Hypothalamus (tissue), 51 donors: ENCODE measurements around the gene FSTL4.

Experiments used
- DNase-seq, 51 donors: peaks; one replicate each; lab custom pipeline; 2025; lab: John Stamatoyannopoulos, UW

FSTL4 gene

DNA sequence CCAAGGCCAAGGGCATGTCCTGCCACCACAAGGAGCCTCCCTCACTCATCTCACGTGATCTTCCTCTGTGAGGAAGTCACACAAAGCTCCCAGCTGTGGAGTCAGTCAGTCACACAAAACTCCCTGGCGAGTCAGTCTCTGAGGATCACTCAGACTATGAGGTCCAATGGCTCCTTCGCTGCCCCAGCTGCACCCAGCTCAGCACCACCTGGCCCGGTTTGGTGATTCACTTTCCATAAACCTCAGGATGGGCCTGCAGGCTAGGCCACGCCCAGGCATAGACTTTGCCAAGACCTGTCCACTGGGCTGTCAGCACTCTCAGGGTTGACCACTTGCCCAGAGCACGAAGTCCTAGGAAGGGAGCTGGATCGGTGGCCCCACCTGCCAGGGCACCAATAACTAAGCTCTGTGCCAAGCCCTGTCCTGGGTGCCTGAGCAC, 326.7 kb downstream of the FSTL4 start:
- DNase-seq = no peak

DNA sequence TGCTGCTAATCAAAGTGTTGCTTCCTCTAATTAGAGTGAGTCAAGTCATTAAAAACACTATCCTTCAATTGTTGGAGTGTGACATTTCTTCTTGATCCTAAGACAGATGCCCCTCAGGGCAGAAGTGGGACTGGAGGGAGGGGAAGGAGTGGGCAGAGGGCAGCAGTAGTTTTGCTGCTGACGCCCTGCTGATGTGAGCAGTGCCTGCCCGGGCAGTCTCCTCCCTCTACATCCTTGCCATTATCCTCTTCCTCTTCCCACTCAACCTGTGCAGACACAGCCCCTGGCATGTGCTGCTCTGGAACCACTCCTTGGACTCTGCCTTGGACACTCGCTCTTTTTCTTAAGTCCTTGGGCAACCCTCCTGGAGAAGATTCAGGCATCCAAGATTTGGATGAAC, 328.0 kb downstream of the FSTL4 start:
- DNase-seq = no peak

DNA sequence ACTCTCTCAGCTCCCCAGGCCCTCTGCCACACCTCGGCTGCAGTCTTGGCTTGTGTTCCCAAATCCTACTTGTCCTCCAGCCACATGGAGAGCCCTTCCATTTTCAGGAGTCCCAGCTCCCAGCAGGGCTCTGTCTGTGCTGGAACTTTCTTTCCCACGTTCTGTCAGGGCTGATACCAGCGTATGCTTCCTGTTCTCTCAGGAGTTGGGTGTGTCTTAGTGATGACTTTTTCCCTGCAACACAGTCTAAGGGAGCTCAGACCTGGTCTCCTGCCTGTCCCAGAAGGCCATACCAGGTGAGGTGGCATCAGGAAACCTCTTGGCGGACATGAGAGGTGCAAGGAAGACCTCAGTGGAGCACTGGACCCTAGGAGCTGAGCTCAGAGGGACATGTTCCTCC, 334.0 kb downstream of the FSTL4 start:
- DNase-seq = no peak

DNA sequence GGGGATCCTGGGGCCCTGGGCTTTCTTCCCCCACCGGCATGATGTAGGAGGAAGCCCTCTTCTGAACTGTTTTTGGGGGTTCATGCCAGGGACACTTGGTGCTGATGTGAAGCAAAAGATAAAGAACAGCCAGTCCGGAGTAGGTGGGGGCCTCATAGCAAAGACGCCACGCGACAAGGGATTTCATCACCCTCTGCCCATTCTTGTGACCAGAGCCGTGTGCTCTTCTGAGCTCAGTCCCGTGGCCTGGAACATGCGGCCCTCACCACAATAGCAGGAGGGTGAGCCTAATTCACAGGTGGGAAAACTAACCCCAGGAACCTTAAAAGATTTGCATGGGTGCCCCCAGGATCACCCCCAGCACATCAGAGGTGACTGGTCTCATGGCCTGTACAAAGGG, 334.6 kb downstream of the FSTL4 start:
- no peak for DNase-seq

DNA sequence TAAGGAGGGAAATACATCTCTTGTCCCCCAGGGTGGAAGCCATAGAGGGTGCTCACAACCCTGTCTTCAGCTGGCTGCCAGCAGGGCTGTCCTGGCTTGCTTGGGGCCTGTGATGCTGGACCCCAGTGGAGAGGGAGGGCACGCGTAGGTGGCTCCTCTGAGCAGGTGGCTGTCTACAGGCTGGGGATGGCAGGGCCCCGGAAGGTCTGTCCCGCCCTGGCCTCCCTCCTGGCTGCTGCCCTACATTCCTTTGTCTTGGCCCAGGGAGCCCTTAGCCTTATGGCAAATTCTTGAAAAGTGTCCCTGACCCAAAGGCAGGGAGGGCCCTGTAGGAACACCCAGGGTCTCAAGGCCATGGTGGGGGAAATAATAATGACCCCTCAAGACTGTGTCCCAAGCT, 336.2 kb downstream of the FSTL4 start:
- no peak for DNase-seq

DNA sequence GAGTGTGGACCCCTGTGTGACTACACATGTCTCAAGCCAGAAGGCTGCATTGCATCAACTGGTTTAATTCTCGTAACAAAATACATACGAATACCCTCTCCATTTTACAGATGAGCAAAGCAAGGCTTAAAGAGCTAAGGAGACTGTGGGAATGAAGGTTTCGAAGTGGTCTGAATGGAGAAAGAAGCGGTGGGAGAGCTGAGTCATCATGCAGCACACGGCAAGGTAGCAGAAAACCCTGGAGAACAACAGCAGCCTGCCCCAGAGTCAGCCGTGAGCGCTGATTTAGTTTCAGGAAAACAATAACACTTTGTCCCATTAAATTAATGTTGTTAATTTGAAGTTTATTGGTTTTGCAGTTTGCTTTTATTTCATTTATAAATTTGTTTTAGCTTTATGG, 336.7 kb downstream of the FSTL4 start:
- no peak for DNase-seq

DNA sequence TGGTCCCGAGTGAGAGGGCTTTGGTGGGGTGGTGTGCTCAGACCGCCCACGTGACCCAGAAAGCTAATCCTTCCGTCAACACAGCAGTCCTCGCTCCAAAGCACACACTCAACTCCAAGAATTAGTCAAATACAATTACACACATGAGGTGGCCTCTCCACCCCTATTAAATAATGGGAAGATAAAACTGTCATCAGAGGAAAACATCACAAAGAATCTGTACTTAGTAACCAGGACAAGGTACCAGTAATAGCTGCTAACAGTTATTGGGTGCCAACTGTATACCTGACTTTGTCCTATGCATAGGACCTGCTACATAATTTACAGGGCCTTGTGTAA, 337.8 kb downstream of the FSTL4 start:
- DNase-seq = no peak

DNA sequence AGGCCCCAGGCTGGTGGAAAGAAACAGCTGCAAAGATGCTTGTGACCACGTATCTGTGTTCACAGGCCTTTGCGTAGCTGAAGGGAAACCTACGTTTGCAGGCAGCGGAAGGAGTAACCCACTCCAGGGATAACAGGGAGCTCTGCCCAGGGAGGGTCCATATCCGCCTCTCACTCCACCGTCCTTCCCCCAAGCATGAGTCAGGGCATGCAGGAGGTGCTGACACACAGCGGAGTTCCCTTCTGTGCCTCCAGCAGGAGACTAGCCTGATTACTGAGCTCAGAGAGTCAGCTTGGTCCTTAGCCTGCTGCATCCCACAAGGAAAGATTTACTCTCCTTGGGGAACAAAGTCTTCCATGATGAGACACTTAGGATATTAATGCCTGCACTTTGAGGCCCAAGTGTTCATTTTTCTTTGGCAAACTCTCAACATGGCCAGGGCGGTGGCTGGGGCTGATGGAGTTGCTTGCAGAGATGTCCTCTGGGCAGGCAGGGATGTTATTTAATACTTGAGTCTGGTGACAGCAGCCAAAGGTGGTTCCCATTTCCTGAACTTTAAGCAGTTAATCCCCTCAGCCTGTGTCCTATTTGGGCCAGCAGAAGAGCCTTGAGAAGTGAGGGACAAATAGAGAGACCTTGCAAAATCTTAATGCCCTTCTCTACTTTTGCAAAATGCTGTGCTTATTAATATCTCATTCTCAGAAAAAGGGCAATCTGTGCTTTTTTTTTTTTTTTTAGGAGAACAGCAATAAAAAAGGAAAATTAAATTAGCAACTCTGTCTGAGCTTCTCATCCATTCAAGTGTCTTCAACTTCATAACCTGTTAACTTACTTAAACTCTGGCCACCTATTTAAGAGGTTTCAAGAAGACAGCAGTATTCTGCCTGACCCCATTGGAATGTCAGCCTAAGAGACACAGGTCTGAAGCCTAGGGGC, 338.4 kb downstream of the FSTL4 start:
- peak in 1 of 51 donors; percentile 26 for DNase-seq

DNA sequence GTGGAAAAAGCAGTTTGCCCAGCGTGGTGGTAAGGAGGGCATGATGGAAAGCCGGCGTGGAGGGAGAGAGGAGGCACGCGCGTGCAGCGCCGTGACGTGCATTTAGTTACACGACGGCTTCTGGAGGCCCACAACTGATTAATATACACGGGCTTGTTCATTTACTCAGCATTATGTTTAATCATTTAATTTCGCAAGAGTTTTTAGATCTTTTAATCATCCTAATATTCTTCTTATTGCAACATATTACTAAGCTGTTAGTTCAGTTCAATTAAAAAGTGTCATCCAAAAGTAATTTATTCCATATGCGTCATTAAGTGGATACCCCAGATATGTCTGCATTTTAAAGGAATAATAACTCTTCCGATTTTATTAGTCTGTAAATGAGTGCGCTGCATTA, 340.0 kb downstream of the FSTL4 start:
- DNase-seq = no peak

DNA sequence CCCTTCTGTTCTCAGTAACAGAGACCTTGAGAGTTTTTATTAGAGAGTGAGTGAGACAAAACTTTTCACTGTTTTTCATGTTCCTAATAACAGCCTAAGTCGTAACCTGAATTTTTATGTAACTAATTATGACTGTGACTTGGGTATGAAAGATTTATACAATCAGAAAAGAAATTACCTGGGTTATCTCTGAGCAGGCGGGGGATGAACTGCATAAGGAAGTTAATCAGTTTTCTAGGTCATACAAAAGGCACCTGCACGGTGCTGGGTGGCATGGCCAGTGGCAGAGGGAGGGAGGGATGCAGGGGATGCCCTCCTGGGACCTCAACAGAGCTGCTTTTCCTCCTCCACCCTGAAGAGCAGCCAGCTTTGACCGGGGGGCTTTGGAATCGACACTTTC, 340.7 kb downstream of the FSTL4 start:
- no peak for DNase-seq

DNA sequence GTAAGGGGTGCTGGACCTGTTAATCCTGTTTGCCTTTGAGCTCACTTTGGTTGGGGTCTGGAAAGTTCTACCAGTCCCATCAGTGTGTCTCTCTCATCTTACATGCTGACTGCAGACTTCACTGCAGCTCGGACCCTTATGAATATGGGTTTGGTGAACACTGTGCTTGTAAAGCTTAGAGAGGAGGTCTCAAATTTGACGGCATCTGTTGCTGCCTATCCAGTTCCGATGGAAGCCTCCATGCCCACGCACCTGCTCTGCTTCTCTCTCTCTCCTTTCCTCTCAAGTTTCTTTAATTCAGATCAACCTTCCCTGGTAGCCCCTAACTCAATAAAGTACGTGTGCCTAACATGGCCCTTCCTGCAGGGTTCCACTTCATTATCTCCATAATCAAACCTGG, 342.6 kb downstream of the FSTL4 start:
- no peak for DNase-seq

DNA sequence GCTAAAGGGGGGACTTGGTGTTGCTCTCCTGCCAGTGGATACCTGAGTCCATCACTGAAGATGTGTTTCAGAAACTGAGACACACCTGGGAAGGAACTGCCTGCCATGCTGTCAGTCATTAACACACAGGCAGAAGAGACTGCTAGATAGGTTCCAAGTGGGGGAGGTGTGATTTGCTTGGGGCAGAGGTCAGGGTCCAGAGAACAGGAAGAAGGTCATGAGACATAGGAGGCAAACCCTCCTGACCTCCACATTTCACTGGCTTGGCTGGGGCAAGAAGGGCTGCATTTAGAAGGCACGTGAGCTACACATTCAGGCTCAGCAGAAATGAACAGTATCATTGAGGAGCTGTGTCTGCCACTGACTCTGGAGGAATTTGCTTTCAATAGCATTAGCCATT, 344.7 kb downstream of the FSTL4 start:
- no peak for DNase-seq

DNA sequence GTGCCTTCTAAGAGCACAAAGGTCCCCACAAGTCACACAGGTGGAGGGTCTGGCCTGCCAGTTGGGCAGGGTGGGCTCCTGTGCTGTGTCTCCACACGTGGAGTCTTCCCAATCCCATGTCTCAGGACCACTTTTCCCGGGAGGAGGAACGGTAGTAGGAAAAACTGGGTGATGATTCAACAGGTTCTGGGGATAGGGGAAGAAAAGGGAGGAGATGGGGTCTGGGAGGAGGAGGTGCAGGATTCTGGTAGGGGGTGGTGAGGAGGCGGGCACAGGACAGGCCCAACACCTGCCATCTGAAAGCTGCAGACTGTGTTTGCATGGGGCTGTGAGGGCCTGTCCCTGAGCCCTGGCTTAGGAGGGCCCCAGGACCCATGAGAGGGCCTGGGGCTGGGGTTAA, 345.4 kb downstream of the FSTL4 start:
- DNase-seq = no peak

DNA sequence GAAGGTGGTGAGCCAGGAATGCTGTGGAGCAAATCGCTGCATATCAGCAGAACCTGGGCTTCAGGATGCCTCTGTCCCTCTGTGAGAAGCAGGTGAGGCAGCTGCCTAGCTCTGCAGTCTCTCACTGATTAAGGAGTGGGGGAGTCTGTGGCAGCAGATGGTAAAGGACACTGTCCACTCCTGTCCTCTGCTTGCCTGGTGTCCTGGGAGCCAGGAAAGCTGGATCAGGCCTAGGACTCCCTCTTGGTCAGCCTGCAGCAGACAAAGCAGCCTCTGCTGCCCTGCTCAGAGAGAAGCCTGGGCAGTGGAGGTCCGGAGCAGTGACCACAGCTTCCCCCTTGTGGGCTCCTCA, 345.8 kb downstream of the FSTL4 start:
- no peak for DNase-seq

DNA sequence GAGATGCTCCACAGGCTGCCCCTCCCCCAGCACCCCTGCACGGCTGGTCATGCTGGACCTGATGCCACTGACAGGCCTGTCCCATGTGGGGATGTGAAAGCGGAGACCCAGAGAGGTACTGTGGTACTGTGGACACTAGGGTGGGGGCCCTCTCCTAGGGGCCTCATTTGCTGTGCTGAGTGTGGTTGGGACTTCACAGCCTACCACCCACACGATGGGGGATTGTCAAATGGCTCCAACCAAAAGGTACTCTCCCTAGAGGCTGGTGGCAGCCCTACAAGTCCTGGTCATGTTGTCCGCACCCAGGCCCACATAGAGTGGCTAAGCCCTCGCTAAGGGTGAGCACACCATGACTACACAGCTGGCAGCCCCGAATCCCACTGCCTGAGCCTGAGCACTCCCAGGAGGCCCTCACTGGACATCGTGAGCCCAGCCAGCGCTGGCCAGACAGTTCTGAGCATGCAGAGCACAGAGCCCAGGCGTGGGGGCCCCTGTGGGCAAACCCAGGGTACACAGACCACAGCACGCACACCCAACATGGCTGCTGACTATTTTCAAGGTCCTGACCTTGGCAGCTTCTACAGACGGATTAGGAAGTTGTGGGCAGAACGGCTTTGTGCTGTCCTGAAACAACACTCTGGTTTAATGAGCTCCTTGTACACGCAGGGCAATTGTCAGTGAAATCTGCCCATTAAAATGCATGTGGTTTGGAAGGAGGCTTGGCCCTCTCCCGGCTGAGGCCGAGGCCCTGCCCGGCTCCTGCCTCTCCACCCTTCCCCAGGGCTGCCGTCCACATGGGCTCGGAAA, 346.4 kb downstream of the FSTL4 start:
- DNase-seq = no peak

DNA sequence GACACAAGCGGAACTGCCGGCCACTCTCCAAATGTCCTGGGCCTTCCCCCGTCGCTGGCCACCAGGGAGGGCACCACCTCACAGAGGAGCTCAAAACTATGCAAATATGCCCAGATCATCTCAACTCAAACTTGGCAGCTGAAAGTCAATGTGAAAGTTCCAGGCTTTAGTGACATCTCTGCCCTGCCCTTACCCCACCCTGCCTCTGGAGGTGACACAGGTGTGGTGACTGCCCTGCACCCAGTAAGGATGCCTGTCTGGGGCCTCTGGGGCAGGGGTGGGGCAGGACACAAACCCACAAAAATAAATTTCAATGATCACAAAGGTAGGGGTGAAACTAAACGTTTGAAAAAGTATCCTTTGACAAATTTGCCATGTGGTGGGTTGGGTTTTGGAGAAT, 347.1 kb downstream of the FSTL4 start:
- DNase-seq = no peak

DNA sequence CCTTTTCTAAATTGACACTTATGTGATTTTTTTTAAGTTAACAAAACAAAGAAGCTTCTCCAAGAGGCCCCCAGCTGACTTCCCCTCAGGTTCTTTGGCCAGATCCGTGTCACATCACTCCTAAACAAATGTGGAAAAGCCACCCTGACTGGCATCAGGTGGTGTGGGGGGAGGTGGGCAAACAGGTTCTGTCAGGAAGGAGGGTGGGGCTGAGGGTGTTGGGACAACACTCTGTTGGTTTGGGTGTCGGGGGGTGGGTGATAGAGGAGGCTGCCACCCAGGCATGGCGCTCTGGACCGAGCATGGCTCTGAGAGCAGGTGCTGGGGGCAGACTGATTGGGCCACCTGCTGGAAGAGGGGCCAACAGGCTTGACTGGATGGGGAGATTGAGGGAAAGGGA, 349.7 kb downstream of the FSTL4 start:
- DNase-seq = no peak

DNA sequence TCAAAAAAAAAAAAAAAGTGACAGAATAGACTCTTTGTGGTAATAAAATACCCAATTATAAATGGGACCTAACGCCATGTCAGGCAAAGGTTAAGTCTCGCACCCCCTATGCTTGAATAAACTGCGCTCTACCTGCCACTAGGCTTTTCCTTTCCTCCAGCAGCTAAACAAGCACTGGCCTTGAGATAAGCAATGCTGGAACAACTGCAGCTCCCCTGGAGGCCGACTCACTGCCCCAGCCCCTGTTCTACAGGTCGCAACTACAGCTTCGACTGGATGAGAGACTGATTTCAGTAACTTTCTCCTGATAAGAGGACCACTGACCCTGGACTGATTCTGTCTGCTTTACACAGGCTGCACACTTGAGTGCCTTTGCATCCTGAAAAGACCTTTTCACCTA, 350.3 kb downstream of the FSTL4 start:
- DNase-seq = no peak

DNA sequence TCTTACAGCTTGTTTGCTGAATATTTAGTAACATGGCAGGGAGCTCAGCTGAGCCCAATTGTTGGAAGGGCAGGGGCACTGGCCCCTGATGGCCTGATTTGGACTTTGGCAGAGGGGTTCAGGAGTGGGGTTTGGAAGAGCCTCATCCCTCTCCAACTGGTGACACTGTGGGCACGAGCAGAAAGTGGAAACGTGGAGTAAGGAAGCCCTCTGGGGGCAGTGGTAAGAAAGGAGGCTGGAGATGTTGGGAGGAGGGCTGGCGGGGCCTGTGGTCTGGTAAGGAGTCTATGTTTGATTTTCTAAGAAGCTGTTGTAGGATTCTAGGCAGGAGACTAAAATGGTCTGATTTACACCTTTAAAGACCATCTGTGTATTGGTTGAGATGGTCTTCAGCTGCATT, 351.6 kb downstream of the FSTL4 start:
- DNase-seq = no peak

DNA sequence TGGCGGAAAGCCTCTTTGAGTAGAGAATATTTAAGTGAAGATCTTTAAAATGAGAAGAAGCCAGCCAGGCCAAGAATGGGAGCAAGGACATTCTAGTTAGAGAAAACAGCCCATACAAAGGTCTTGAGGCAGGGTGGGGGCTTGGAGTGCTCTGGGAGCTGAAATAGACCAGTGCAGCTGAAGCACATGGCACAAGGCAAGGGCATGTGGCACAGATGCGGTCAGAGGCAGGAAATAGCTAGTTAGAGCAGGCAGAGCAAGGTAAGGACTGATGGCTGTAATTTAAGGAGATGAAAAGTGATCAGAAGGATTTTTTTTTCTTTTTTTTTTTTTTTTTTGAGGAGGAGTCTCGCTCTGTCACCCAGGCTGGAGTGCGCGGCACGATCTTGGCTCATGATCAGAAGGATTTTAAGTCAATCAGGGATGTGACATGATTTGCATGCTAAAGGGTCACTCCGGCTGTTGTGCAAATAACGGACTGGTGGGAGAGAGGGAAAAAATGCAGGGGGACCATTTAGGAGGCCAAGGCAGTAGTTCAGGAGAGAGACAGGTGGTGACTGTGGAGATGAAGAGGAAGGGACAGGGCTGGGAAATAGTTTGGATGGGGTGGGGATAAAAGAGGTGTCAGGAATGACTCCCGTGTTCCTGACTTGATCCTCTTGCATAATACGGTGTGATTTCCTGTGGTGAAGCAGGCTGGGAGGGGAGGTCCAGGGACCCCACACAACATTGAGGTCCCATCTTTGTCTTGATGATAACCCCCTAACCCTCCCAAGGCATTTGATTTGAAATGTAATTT, 352.9 kb downstream of the FSTL4 start:
- no peak for DNase-seq

DNA sequence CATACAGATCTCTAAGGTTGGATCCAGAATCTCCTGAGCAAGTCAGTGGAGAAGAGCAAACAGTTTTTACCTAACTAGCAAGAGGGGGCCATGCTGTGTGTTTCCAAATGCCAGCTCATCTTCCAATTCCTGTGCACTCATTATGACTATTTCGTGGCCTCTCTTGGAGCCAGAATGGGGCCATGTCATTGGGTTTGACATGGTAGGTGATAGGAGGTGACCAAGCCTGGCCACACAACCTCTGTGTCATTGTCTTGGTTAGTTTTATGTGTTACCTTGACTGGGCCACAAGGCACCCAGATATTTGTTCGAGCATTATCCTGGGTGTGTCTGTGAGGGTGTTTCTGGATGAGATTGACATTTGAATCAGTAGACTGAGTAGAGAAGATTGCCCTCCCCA, 354.4 kb downstream of the FSTL4 start:
- DNase-seq = no peak
